GM19351 (cell line): Measurements from ENCODE around the gene C5orf58.

ENCODE experiments used
- ATAC-seq: cut with Tn5 transposase; IDR thresholded peaks from one replicate; pipeline ENCODE4 v1.9.1; 2021; ENCODE audit warnings: mild to moderate bottlenecking, moderate library complexity; ENCODE audit not compliant: unreplicated experiment

Gene C5orf58

GRCh38 chr5:170278611-170279458 is 46.0 kb downstream of the C5orf58 start:
- ATAC-seq, result peak; percentile 82

- ATAC-seq, result no peak
These were observed 46.7 kb downstream of the C5orf58 start for GRCh38 chr5:170279459-170279817.

GRCh38 chr5:170280011-170280493 is 47.3 kb downstream of the C5orf58 start:
- ATAC-seq, result no peak

GRCh38 chr5:170283296-170283695 is 50.5 kb downstream of the C5orf58 start:
- ATAC-seq, result no peak

GRCh38 chr5:170284231-170284630 is 51.4 kb downstream of the C5orf58 start:
- no peak for ATAC-seq

GRCh38 chr5:170285181-170285580 is 52.4 kb downstream of the C5orf58 start:
- no peak for ATAC-seq

- no peak for ATAC-seq
These were observed 53.7 kb downstream of the C5orf58 start for GRCh38 chr5:170286386-170286925.

GRCh38 chr5:170287532-170287931 is 54.7 kb downstream of the C5orf58 start:
- ATAC-seq, result no peak

- no peak for ATAC-seq
These were observed 55.4 kb downstream of the C5orf58 start for GRCh38 chr5:170288151-170288550.

- no peak for ATAC-seq
These were observed 55.8 kb downstream of the C5orf58 start for GRCh38 chr5:170288551-170288950.

GRCh38 chr5:170289121-170289520 is 56.3 kb downstream of the C5orf58 start:
- ATAC-seq, result no peak

- no peak for ATAC-seq
These were observed 57.0 kb downstream of the C5orf58 start for GRCh38 chr5:170289764-170290163.

- ATAC-seq, result no peak
These were observed 57.7 kb downstream of the C5orf58 start for GRCh38 chr5:170290498-170290897.

GRCh38 chr5:170292179-170293104 is 59.7 kb downstream of the C5orf58 start:
- ATAC-seq, result no peak

- ATAC-seq, result peak; percentile 76
These were observed 60.5 kb downstream of the C5orf58 start for GRCh38 chr5:170293273-170293672.

- no peak for ATAC-seq
These were observed 61.3 kb downstream of the C5orf58 start for GRCh38 chr5:170294057-170294456.

- ATAC-seq, result no peak
These were observed 61.8 kb downstream of the C5orf58 start for GRCh38 chr5:170294556-170294955.
